Spleen (tissue), 7 donors: ENCODE results near the gene ABCC2.

Experiments used
- POLR2A ChIP-seq, 3 donors: fragments of 450-650 bp; IDR thresholded peaks; one replicate each; pipeline ENCODE4 v1.5.1; 2017; ENCODE audit warnings: antibody characterized with exemption in 3 of 3, mild to moderate bottlenecking in 1 of 3
- TF ChIP-seq, protein P1 (sequence below), 11 experiments: fragments of 200-600 bp in 7 of 11; fragments of 450-650 bp in 4 of 11; sonication (generic) in 4 of 11; IDR thresholded peaks in 8 of 11; conservative IDR thresholded peaks in 3 of 11; 1 replicate in 7 of 11; 2 replicates in 4 of 11; pipeline versions ENCODE4 v1.4.0 to v1.8.0; 2016 to 2021; ENCODE audit warnings: antibody characterized with exemption in 11 of 11, inconsistent platforms in 4 of 11, mild to moderate bottlenecking in 1 of 11
- donor health status: DM: no; HTN: no; CAD: no; lungs with moderate emphysema.
- donor health status: DM: no; HTN: no; CAD: no.
- donor health status: DM: no; HTN: no; CAD: no.

DNA sequence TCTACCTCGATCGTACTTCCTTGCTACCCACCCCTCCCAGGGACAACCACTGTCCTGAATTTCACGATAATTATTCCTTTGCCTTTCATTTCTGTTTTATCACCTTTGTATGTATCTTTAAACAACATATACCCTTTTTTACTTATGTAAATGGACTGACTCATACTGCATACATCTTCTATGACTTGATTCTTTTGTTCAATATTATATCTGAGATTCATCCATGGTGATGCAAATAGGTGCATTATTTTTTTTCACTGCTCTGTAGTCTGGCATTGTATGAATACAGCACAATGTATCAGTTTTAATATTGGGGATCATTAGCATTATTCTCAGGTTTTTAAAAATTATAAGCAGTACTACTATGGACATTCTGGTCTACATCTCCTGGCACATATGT, 69.4 kb downstream of the ABCC2 start:
- TF ChIP-seq, protein P1, sequence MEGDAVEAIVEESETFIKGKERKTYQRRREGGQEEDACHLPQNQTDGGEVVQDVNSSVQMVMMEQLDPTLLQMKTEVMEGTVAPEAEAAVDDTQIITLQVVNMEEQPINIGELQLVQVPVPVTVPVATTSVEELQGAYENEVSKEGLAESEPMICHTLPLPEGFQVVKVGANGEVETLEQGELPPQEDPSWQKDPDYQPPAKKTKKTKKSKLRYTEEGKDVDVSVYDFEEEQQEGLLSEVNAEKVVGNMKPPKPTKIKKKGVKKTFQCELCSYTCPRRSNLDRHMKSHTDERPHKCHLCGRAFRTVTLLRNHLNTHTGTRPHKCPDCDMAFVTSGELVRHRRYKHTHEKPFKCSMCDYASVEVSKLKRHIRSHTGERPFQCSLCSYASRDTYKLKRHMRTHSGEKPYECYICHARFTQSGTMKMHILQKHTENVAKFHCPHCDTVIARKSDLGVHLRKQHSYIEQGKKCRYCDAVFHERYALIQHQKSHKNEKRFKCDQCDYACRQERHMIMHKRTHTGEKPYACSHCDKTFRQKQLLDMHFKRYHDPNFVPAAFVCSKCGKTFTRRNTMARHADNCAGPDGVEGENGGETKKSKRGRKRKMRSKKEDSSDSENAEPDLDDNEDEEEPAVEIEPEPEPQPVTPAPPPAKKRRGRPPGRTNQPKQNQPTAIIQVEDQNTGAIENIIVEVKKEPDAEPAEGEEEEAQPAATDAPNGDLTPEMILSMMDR (IDR thresholded peaks at IDR 0.05 in 8 of 11, conservative IDR thresholded peaks at IDR 0.05 in 3 of 11), result no peak
- TF ChIP-seq POLR2A (IDR thresholded peaks at IDR 0.05), result no peak
